Liver (tissue), 3 donors: ENCODE data around the gene NUP42.
"Not testable (repeated sequence)": the region's sequence is repeated elsewhere in the genome, so short reads cannot be mapped to it uniquely, and the experiment has no call there.

Experiments
- CTCF ChIP-seq: fragments of 150-350 bp; IDR thresholded peaks from 2 replicates; pipeline ENCODE4 v1.5.1; 2017; ENCODE audit warnings: improper control_type of control experiment, low read depth, low read length; ENCODE audit not compliant: missing input control
- FOXA1 ChIP-seq: IDR thresholded peaks from 2 replicates; pipeline ENCODE4 v1.6.1; 2016; ENCODE audit warnings: antibody characterized with exemption
- RAD21 ChIP-seq, 2 donors: IDR thresholded peaks; 2 replicates each; pipeline ENCODE4 v1.6.1; 2016; ENCODE audit warnings: antibody characterized with exemption in 2 of 2, mild to moderate bottlenecking in 2 of 2
- REST ChIP-seq: IDR thresholded peaks from 2 replicates; pipeline ENCODE4 v1.6.1; 2016; ENCODE audit warnings: antibody characterized with exemption, mild to moderate bottlenecking
- RXRA ChIP-seq, 2 donors: IDR thresholded peaks; 2 replicates each; pipeline ENCODE4 v1.6.1; 2017 to 2018; ENCODE audit warnings: antibody characterized with exemption in 2 of 2, mild to moderate bottlenecking in 1 of 2
- YY1 ChIP-seq: IDR thresholded peaks from 2 replicates; pipeline ENCODE4 v1.6.1; 2016; ENCODE audit warnings: antibody characterized with exemption, mild to moderate bottlenecking
- donor health status: healthy.
- donor health status: healthy.

- not testable (repeated sequence) for TF ChIP-seq CTCF; RXRA (IDR thresholded peaks at IDR 0.05); REST; FOXA1; YY1; RAD21 (IDR thresholded peaks at IDR 0.05)
These were observed 11.9 kb downstream of the NUP42 start for GRCh38 chr7:23193650-23194227.
